Astrocyte (in vitro differentiated cells and primary cell): Measurements from ENCODE around the gene RASAL1. TPM values are rescaled to one million over a fixed set of nuclear protein-coding genes. Genes with fewer than 3 reads are reported as not detected.
A peak's percentile ranks its signal among the peaks of the same experiment; 100 is the strongest.

ENCODE experiments used
- DNase-seq: peaks from one replicate; pipeline ENCODE4 v3.0.0-alpha.2; 2010; ENCODE audit warnings: low read depth
- FAIRE-seq: peaks from 2 replicates; lab custom pipeline; 2011; peaks lifted over from hg19 to GRCh38; lab: Jason Lieb, UNC
- H2AFZ ChIP-seq: 2 replicates; pipeline ENCODE4 v1.6.0; 2012; ENCODE audit warnings: low read depth, low read length, inconsistent platforms
- H3K27ac ChIP-seq: 2 replicates; pipeline ENCODE4 v1.5.1; 2011; ENCODE audit warnings: low read depth, low read length, inconsistent platforms
- H3K27me3 ChIP-seq: 2 replicates; pipeline ENCODE4 v1.6.0; 2011; ENCODE audit warnings: low read length, inconsistent platforms; ENCODE audit not compliant: insufficient read depth
- H3K36me3 ChIP-seq: 2 replicates; pipeline ENCODE4 v1.5.1; 2011; ENCODE audit warnings: low read length, inconsistent platforms; ENCODE audit not compliant: insufficient read depth
- H3K4me1 ChIP-seq: 2 replicates; pipeline ENCODE4 v1.5.1; 2011; ENCODE audit warnings: low read length, inconsistent platforms; ENCODE audit not compliant: insufficient read depth
- H3K4me2 ChIP-seq: 2 replicates; pipeline ENCODE4 v1.6.0; 2012; ENCODE audit warnings: low read length, inconsistent platforms
- H3K4me3 ChIP-seq: 2 replicates; pipeline ENCODE4 v1.5.1; 2011; ENCODE audit warnings: low read depth, mild to moderate bottlenecking, low read length, inconsistent platforms; ENCODE audit not compliant: insufficient read depth
- H3K79me2 ChIP-seq: 2 replicates; pipeline ENCODE4 v1.6.0; 2012; ENCODE audit warnings: mild to moderate bottlenecking, low read length, inconsistent platforms; ENCODE audit not compliant: insufficient read depth
- H3K9ac ChIP-seq: 2 replicates; pipeline ENCODE4 v1.6.0; 2012; ENCODE audit warnings: mild to moderate bottlenecking, low read length, inconsistent platforms
- H3K9me3 ChIP-seq: 2 replicates; pipeline ENCODE4 v1.5.1; 2012; ENCODE audit warnings: low read depth, mild to moderate bottlenecking, low read length, inconsistent platforms; ENCODE audit not compliant: insufficient read depth
- H4K20me1 ChIP-seq: 2 replicates; pipeline ENCODE4 v1.6.0; 2012; ENCODE audit warnings: low read length, inconsistent platforms; ENCODE audit not compliant: insufficient read depth
- H3K27ac Mint-ChIP-seq: one replicate; pipeline ENCODE4 v1.8.0; 2021; ENCODE audit warnings: mild to moderate bottlenecking, mixed read lengths; ENCODE audit not compliant: unreplicated experiment
- H3K27me3 Mint-ChIP-seq: one replicate; pipeline ENCODE4 v1.8.0; 2021; ENCODE audit warnings: low read depth, mixed read lengths; ENCODE audit not compliant: unreplicated experiment
- H3K36me3 Mint-ChIP-seq: one replicate; pipeline ENCODE4 v1.8.0; 2021; ENCODE audit warnings: low read depth, mixed read lengths; ENCODE audit not compliant: unreplicated experiment
- H3K4me1 Mint-ChIP-seq: one replicate; pipeline ENCODE4 v1.8.0; 2021; ENCODE audit warnings: low read depth, mixed read lengths; ENCODE audit not compliant: unreplicated experiment
- H3K4me3 Mint-ChIP-seq: one replicate; pipeline ENCODE4 v1.8.0; 2021; ENCODE audit warnings: mild to moderate bottlenecking, moderate library complexity, mixed read lengths; ENCODE audit not compliant: unreplicated experiment
- H3K9me3 Mint-ChIP-seq: one replicate; pipeline ENCODE4 v1.8.0; 2021; ENCODE audit warnings: mild to moderate bottlenecking, mixed read lengths; ENCODE audit not compliant: unreplicated experiment
- CTCF ChIP-seq: IDR thresholded peaks from 2 replicates; pipeline ENCODE4 v1.5.1; 2011; ENCODE audit warnings: low read depth, mild to moderate bottlenecking, inconsistent platforms, low read length, moderate library complexity; ENCODE audit not compliant: insufficient read depth
- EZH2 ChIP-seq: IDR thresholded peaks from 2 replicates; pipeline ENCODE4 v1.6.1; 2012; ENCODE audit warnings: mild to moderate bottlenecking, low read length, inconsistent platforms; ENCODE audit not compliant: insufficient read depth
- total RNA-seq: library from RNA; stranded (reverse); gene quantifications from 2 replicates; pipeline ENCODE4 v1.2.1, GENCODE V29; 2021

Gene RASAL1
- total RNA-seq, 1 donor from 2014 or later, result 0.48 TPM

GRCh38 chr12:113151655-113152054 is 16.1 kb upstream of the RASAL1 start:
- Histone ChIP-seq H3K79me2 (no peaks in the 10 kb centered on the region), H3K4me3 (no peak overlapping the region), H4K20me1 (peaks cover 1% of the 10 kb centered on the region), H3K27me3 (peaks cover 19% of the 10 kb centered on the region), H3K36me3 (no peaks in the 10 kb centered on the region), H2AFZ (no peak overlapping the region), H3K4me1 (peaks cover 20% of the 10 kb centered on the region), H3K9me3 (no peaks in the 10 kb centered on the region), H3K4me2 (no peak overlapping the region), H3K27ac (no peak overlapping the region), H3K9ac (no peak overlapping the region)
- TF ChIP-seq EZH2, result no peak
- TF ChIP-seq CTCF, result no peak
- Mint-ChIP-seq H3K36me3 (peaks cover under 1% of the 10 kb centered on the region), H3K27ac (no peak overlapping the region), H3K9me3 (peaks cover 4% of the 10 kb centered on the region), H3K4me1 (peaks cover 4% of the 10 kb centered on the region), H3K27me3 (peaks cover 48% of the 10 kb centered on the region), H3K4me3 (no peak overlapping the region)
- DNase-seq, result no peak
- FAIRE-seq, result no peak

- Histone ChIP-seq H3K27me3 (peaks cover 18% of the 10 kb centered on the region), H3K4me2 (peak within 1 kb of the TSS; percentile 80), H4K20me1 (no peaks in the 10 kb centered on the region), H3K4me1 (peaks cover 20% of the 10 kb centered on the region), H3K36me3 (no peaks in the 10 kb centered on the region), H3K9ac (peak within 1 kb of the TSS; percentile 18), H3K79me2 (no peaks in the 10 kb centered on the region), H3K9me3 (no peaks in the 10 kb centered on the region), H2AFZ (peak within 1 kb of the TSS; percentile 54), H3K4me3 (peak within 1 kb of the TSS; percentile 22), H3K27ac (no peak within 1 kb of the TSS)
- Mint-ChIP-seq H3K27me3 (peaks cover 31% of the 10 kb centered on the region), H3K9me3 (peaks cover 4% of the 10 kb centered on the region), H3K36me3 (no peaks in the 10 kb centered on the region), H3K4me1 (peaks cover 4% of the 10 kb centered on the region), H3K27ac (peak within 1 kb of the TSS; percentile 58), H3K4me3 (no peak within 1 kb of the TSS)
- TF ChIP-seq EZH2, result no peak
- TF ChIP-seq CTCF, result no peak
- FAIRE-seq (peak; percentile 64), DNase-seq (peak; percentile 77)
Measured at GRCh38 chr12:113149361-113150150, 14.0 kb upstream of the RASAL1 start, which contains the start of gene CFAP73. TSS of gene CFAP73 (plus strand) at chr12:113149724. CDS start at chr12:113149858, 134 bp downstream.

- Histone ChIP-seq H3K79me2 (no peaks in the 10 kb centered on the region), H4K20me1 (no peaks in the 10 kb centered on the region), H3K27ac (no peak overlapping the region), H2AFZ (no peak overlapping the region), H3K9me3 (no peaks in the 10 kb centered on the region), H3K4me2 (no peak overlapping the region), H3K4me3 (no peak overlapping the region), H3K27me3 (peaks cover 4% of the 10 kb centered on the region), H3K4me1 (peaks cover 10% of the 10 kb centered on the region), H3K9ac (no peak overlapping the region), H3K36me3 (no peaks in the 10 kb centered on the region)
- Mint-ChIP-seq H3K27ac (no peak overlapping the region), H3K4me3 (no peak overlapping the region), H3K27me3 (peaks cover 14% of the 10 kb centered on the region), H3K9me3 (peaks cover 4% of the 10 kb centered on the region), H3K4me1 (peaks cover 4% of the 10 kb centered on the region), H3K36me3 (no peaks in the 10 kb centered on the region)
- DNase-seq, result no peak
- TF ChIP-seq CTCF (no peak), EZH2 (no peak)
- no peak for FAIRE-seq
Measured at GRCh38 chr12:113146999-113147398, 11.4 kb upstream of the RASAL1 start.
